ENCODE data around the gene TBC1D30.
"Not testable (repeated sequence)": the region's sequence is repeated elsewhere in the genome, so short reads cannot be mapped to it uniquely, and the experiment has no call there.

Gene TBC1D30

GRCh38 chr12:64824500-64825142 is at the start of gene TBC1D30:
TSS of gene TBC1D30 (plus strand) at chr12:64824647. CDS start at chr12:64824880, 233 bp downstream.
- no peak for DNase-seq (ENCODE audit: low read depth)

- DNase-seq (ENCODE audit: low read depth), result not testable (repeated sequence)
Observed at GRCh38 chr12:64775147-64775736, 49.2 kb upstream of the TBC1D30 start.

GRCh38 chr12:64779354-64779974 is 45.0 kb upstream of the TBC1D30 start:
- no peak for DNase-seq (ENCODE audit: low read depth)

GRCh38 chr12:64780132-64780530 is 44.3 kb upstream of the TBC1D30 start:
- no peak for DNase-seq (ENCODE audit: low read depth)

GRCh38 chr12:64780531-64781279 is 43.7 kb upstream of the TBC1D30 start:
- no peak for DNase-seq (ENCODE audit: low read depth)

- no peak for DNase-seq (ENCODE audit: low read depth)
Observed at GRCh38 chr12:64781280-64782190, 42.9 kb upstream of the TBC1D30 start.

- no peak for DNase-seq (ENCODE audit: low read depth)
Observed at GRCh38 chr12:64782191-64782876, 42.1 kb upstream of the TBC1D30 start.

- no peak for DNase-seq (ENCODE audit: low read depth)
Observed at GRCh38 chr12:64785838-64786237, 38.6 kb upstream of the TBC1D30 start.

GRCh38 chr12:64790166-64790565 is 34.3 kb upstream of the TBC1D30 start:
- DNase-seq (ENCODE audit: low read depth), result no peak

GRCh38 chr12:64791036-64791435 is 33.4 kb upstream of the TBC1D30 start:
- DNase-seq (ENCODE audit: low read depth), result no peak

GRCh38 chr12:64792128-64792527 is 32.3 kb upstream of the TBC1D30 start:
- no peak for DNase-seq (ENCODE audit: low read depth)

- no peak for DNase-seq (ENCODE audit: low read depth)
Observed at GRCh38 chr12:64793610-64794009, 30.8 kb upstream of the TBC1D30 start.

- no peak for DNase-seq (ENCODE audit: low read depth)
Observed at GRCh38 chr12:64794305-64794704, 30.1 kb upstream of the TBC1D30 start.

- no peak for DNase-seq (ENCODE audit: low read depth)
Observed at GRCh38 chr12:64796205-64796845, 28.1 kb upstream of the TBC1D30 start.

GRCh38 chr12:64797156-64797555 is 27.3 kb upstream of the TBC1D30 start:
- DNase-seq (ENCODE audit: low read depth), result no peak

GRCh38 chr12:64798165-64798564 is 26.3 kb upstream of the TBC1D30 start:
- no peak for DNase-seq (ENCODE audit: low read depth)

- no peak for DNase-seq (ENCODE audit: low read depth)
Observed at GRCh38 chr12:64800640-64801039, 23.8 kb upstream of the TBC1D30 start.

GRCh38 chr12:64801381-64801780 is 23.1 kb upstream of the TBC1D30 start:
- DNase-seq (ENCODE audit: low read depth), result no peak

- DNase-seq (ENCODE audit: low read depth), result not testable (repeated sequence)
Observed at GRCh38 chr12:64802180-64802775, 22.2 kb upstream of the TBC1D30 start.

- no peak for DNase-seq (ENCODE audit: low read depth)
Observed at GRCh38 chr12:64806173-64806572, 18.3 kb upstream of the TBC1D30 start.
